ENCODE results near the gene SCN1B.
"Not testable (repeated sequence)": the region's sequence is repeated elsewhere in the genome, so short reads cannot be mapped to it uniquely, and the experiment has no call there.

SCN1B gene

GRCh38 chr19:34997071-34997617 lies 33.1 kb upstream of the SCN1B start:
- Histone ChIP-seq H3F3A (ENCODE audit: low read depth) (0 out of 2 replicates have a peak, but pooled peaks cover 6% of the 10 kb centered on the region), H3K4me2 (ENCODE audit: low read depth, low read length, poor library complexity, severe bottlenecking) (peak overlapping the region; percentile 30), H3K4me3 (ENCODE audit: low read length, poor library complexity, severe bottlenecking) (peak overlapping the region; percentile 11), H2AFZ (ENCODE audit: low read length) (peak overlapping the region; percentile 84), H3K9me3 (ENCODE audit: insufficient read depth, low read depth, low read length) (no peaks in the 10 kb centered on the region), H3K36me3 (ENCODE audit: insufficient read depth, low read length) (no peaks in the 10 kb centered on the region), H3K9ac (ENCODE audit: low read depth, low read length, poor library complexity, severe bottlenecking) (peak overlapping the region; percentile 17), H4K20me1 (ENCODE audit: insufficient read depth, low read length, poor library complexity, severe bottlenecking) (peaks cover 16% of the 10 kb centered on the region), H3K4me1 (ENCODE audit: insufficient read depth, low read length, poor library complexity, severe bottlenecking) (peaks cover 26% of the 10 kb centered on the region), H3K27me3 (ENCODE audit: insufficient read depth, low read length, poor library complexity, severe bottlenecking) (no peaks in the 10 kb centered on the region), H3K79me2 (ENCODE audit: insufficient read depth, low read length) (peaks cover 28% of the 10 kb centered on the region), H3K9me2 (replicated peaks; ENCODE audit: low read depth, low read length) (no peaks in the 10 kb centered on the region)
- no peak for TF ChIP-seq CTCF (conservative IDR thresholded peaks at IDR 0.05; ENCODE audit: low read length)
- no peak for TF ChIP-seq EZH2phosphoT487 (IDR thresholded peaks at IDR 0.05; ENCODE audit: borderline replicate concordance)

GRCh38 chr19:34998224-34998623 lies 32.0 kb upstream of the SCN1B start:
- not testable (repeated sequence) for H3K9me2 ChIP-seq (replicated peaks; ENCODE audit: low read depth, low read length); H3K4me3 ChIP-seq (ENCODE audit: low read length, poor library complexity, severe bottlenecking); H3K36me3 ChIP-seq (ENCODE audit: insufficient read depth, low read length); H3F3A ChIP-seq (ENCODE audit: low read depth); H3K9me3 ChIP-seq (ENCODE audit: insufficient read depth, low read depth, low read length); H3K9ac ChIP-seq (ENCODE audit: low read depth, low read length, poor library complexity, severe bottlenecking); H2AFZ ChIP-seq (ENCODE audit: low read length); H3K4me2 ChIP-seq (ENCODE audit: low read depth, low read length, poor library complexity, severe bottlenecking); H3K27me3 ChIP-seq (ENCODE audit: insufficient read depth, low read length, poor library complexity, severe bottlenecking)
- Histone ChIP-seq H4K20me1 (ENCODE audit: insufficient read depth, low read length, poor library complexity, severe bottlenecking) (peaks cover 26% of the 10 kb centered on the region), H3K79me2 (ENCODE audit: insufficient read depth, low read length) (peaks cover 38% of the 10 kb centered on the region), H3K4me1 (ENCODE audit: insufficient read depth, low read length, poor library complexity, severe bottlenecking) (peaks cover 34% of the 10 kb centered on the region)

- peaks cover 41% of the 10 kb centered on the region for H3K4me1 ChIP-seq (ENCODE audit: insufficient read depth, low read length, poor library complexity, severe bottlenecking)
- H3K27me3 ChIP-seq (ENCODE audit: insufficient read depth, low read length, poor library complexity, severe bottlenecking), result no peaks in the 10 kb centered on the region
- TF ChIP-seq EZH2phosphoT487 (IDR thresholded peaks at IDR 0.05; ENCODE audit: borderline replicate concordance) (no peak), CTCF (conservative IDR thresholded peaks at IDR 0.05; ENCODE audit: low read length) (no peak)
- H3K9me2 ChIP-seq (replicated peaks; ENCODE audit: low read depth, low read length), result no peaks in the 10 kb centered on the region
- peaks cover 33% of the 10 kb centered on the region for H4K20me1 ChIP-seq (ENCODE audit: insufficient read depth, low read length, poor library complexity, severe bottlenecking)
- H3K9me3 ChIP-seq (ENCODE audit: insufficient read depth, low read depth, low read length), result no peaks in the 10 kb centered on the region
- H3K36me3 ChIP-seq (ENCODE audit: insufficient read depth, low read length), result no peaks in the 10 kb centered on the region; the same call in 1 of the 2 replicates
- peak overlapping the region; percentile 82 for H3K9ac ChIP-seq (ENCODE audit: low read depth, low read length, poor library complexity, severe bottlenecking)
- H2AFZ ChIP-seq (ENCODE audit: low read length), result no peak overlapping the region
- H3K4me2 ChIP-seq (ENCODE audit: low read depth, low read length, poor library complexity, severe bottlenecking), result peak overlapping the region; percentile 75
- H3K79me2 ChIP-seq (ENCODE audit: insufficient read depth, low read length), result peaks cover 46% of the 10 kb centered on the region
- peak overlapping the region; percentile 79 for H3K4me3 ChIP-seq (ENCODE audit: low read length, poor library complexity, severe bottlenecking)
- H3F3A ChIP-seq (ENCODE audit: low read depth), result 0 out of 2 replicates have a peak, but pooled peaks cover 6% of the 10 kb centered on the region
Measured at GRCh38 chr19:34998777-34999497, 31.3 kb upstream of the SCN1B start.
